SK-N-SH treated with all-trans-retinoic acid at 6 μM for 48 hours (cell line): ENCODE results near the gene USP6NL.

Source experiments
- ATAC-seq: fragments of 200-7000 bp; cut with Tn5 transposase; 3 replicates; pipeline ENCODE4 v1.9.1; 2020; ENCODE audit warnings: mild to moderate bottlenecking, moderate library complexity
- ARNTL ChIP-seq: fragments of 450-650 bp; formaldehyde crosslinking; IDR thresholded peaks from 2 replicates; pipeline ENCODE4 v1.5.0; 2020; ENCODE audit warnings: low read depth, mild to moderate bottlenecking, moderate library complexity, borderline replicate concordance
- ESRRG ChIP-seq: fragments of 250-450 bp; sonication (Bioruptor Pico); IDR thresholded peaks from 2 replicates; pipeline ENCODE4 v1.6.1; 2021; ENCODE audit warnings: mild to moderate bottlenecking
- GLIS3 ChIP-seq: fragments of 250-450 bp; sonication (Bioruptor Pico); IDR thresholded peaks from 2 replicates; pipeline ENCODE4 v1.5.0; 2020; ENCODE audit warnings: mild to moderate bottlenecking, moderate library complexity
- ISL1 ChIP-seq: fragments of 250-450 bp; sonication (Bioruptor Pico); IDR thresholded peaks from 2 replicates; pipeline ENCODE4 v2.1.2; 2022; ENCODE audit warnings: mild to moderate bottlenecking, moderate library complexity
- OSR1 ChIP-seq: fragments of 250-450 bp; sonication (Bioruptor Pico); IDR thresholded peaks from 2 replicates; pipeline ENCODE4 v1.8.0; 2022; ENCODE audit warnings: moderate library complexity, mild to moderate bottlenecking, inconsistent platforms
- POU6F1 ChIP-seq: fragments of 250-450 bp; sonication (Bioruptor Pico); IDR thresholded peaks from 2 replicates; pipeline ENCODE4 v1.8.0; 2021; ENCODE audit warnings: low read depth, mild to moderate bottlenecking, moderate library complexity, borderline replicate concordance
- PPARA ChIP-seq: fragments of 250-450 bp; sonication (Bioruptor Pico); IDR thresholded peaks from 2 replicates; pipeline ENCODE4 v1.5.0; 2020; ENCODE audit warnings: mild to moderate bottlenecking, borderline replicate concordance
- RARB ChIP-seq: fragments of 250-450 bp; sonication (Bioruptor Pico); IDR thresholded peaks from 2 replicates; pipeline ENCODE4 v1.8.0; 2021; ENCODE audit warnings: mild to moderate bottlenecking, moderate library complexity
- SNAI2 ChIP-seq: fragments of 250-450 bp; sonication (Bioruptor Pico); IDR thresholded peaks from 2 replicates; pipeline ENCODE4 v1.5.0; 2020; ENCODE audit warnings: mild to moderate bottlenecking, moderate library complexity
- TCF4 ChIP-seq: fragments of 250-450 bp; sonication (Bioruptor Pico); IDR thresholded peaks from 2 replicates; pipeline ENCODE4 v1.8.0; 2021; ENCODE audit warnings: mild to moderate bottlenecking, moderate library complexity, borderline replicate concordance
- TOX ChIP-seq: fragments of 250-450 bp; sonication (Bioruptor Pico); IDR thresholded peaks from 2 replicates; pipeline ENCODE4 v1.8.0; 2021; ENCODE audit warnings: mild to moderate bottlenecking, moderate library complexity, borderline replicate concordance
- TSHZ2 ChIP-seq: fragments of 250-450 bp; sonication (Bioruptor Pico); IDR thresholded peaks from 2 replicates; pipeline ENCODE4 v1.5.0; 2020; ENCODE audit warnings: mild to moderate bottlenecking, moderate library complexity
- ZC3H10 ChIP-seq: fragments of 250-450 bp; sonication (Bioruptor Pico); IDR thresholded peaks from 2 replicates; pipeline ENCODE4 v1.5.1; 2021; ENCODE audit warnings: mild to moderate bottlenecking, moderate library complexity
- ZFP3 ChIP-seq: fragments of 250-450 bp; sonication (Bioruptor Pico); IDR thresholded peaks from 2 replicates; pipeline ENCODE4 v1.5.0; 2020; ENCODE audit warnings: mild to moderate bottlenecking, moderate library complexity
- ZFP30 ChIP-seq: fragments of 450-650 bp; formaldehyde crosslinking; IDR thresholded peaks from 2 replicates; pipeline ENCODE4 v1.5.0; 2022; ENCODE audit warnings: mild to moderate bottlenecking, moderate library complexity
- ZNF565 ChIP-seq: fragments of 450-650 bp; formaldehyde crosslinking; conservative IDR thresholded peaks from 2 replicates; pipeline ENCODE4 v1.5.0; 2020; ENCODE audit warnings: low read depth, mild to moderate bottlenecking, moderate library complexity
- ZNF70 ChIP-seq: fragments of 450-650 bp; formaldehyde crosslinking; IDR thresholded peaks from 2 replicates; pipeline ENCODE4 v1.5.0; 2020; ENCODE audit warnings: mild to moderate bottlenecking, moderate library complexity
- ZNF8 ChIP-seq: fragments of 450-650 bp; formaldehyde crosslinking; IDR thresholded peaks from 2 replicates; pipeline ENCODE4 v1.5.0; 2020; ENCODE audit warnings: mild to moderate bottlenecking, moderate library complexity
- TF ChIP-seq, protein P1 (sequence below): fragments of 250-450 bp; sonication (Bioruptor Pico); IDR thresholded peaks from 2 replicates; pipeline ENCODE4 v1.8.0; 2020; ENCODE audit warnings: mild to moderate bottlenecking, moderate library complexity, borderline replicate concordance

USP6NL gene

GRCh38 chr10:11626071-11626470 lies 14.6 kb upstream of the USP6NL start:
- no peak for ATAC-seq
- TF ChIP-seq ZC3H10 (CRISPR knock-in tag) (no peak), ZNF70 (CRISPR knock-in tag) (no peak), TSHZ2 (CRISPR knock-in tag) (no peak), ZNF8 (CRISPR knock-in tag) (no peak), OSR1 (no peak), ISL1 (CRISPR knock-in tag) (no peak), TCF4 (CRISPR knock-in tag) (no peak), TOX (CRISPR knock-in tag) (no peak), ESRRG (CRISPR knock-in tag) (no peak)
- TF ChIP-seq, protein P1, sequence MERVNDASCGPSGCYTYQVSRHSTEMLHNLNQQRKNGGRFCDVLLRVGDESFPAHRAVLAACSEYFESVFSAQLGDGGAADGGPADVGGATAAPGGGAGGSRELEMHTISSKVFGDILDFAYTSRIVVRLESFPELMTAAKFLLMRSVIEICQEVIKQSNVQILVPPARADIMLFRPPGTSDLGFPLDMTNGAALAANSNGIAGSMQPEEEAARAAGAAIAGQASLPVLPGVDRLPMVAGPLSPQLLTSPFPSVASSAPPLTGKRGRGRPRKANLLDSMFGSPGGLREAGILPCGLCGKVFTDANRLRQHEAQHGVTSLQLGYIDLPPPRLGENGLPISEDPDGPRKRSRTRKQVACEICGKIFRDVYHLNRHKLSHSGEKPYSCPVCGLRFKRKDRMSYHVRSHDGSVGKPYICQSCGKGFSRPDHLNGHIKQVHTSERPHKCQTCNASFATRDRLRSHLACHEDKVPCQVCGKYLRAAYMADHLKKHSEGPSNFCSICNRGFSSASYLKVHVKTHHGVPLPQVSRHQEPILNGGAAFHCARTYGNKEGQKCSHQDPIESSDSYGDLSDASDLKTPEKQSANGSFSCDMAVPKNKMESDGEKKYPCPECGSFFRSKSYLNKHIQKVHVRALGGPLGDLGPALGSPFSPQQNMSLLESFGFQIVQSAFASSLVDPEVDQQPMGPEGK (CRISPR knock-in tag), result no peak

GRCh38 chr10:11625019-11625735 lies 13.7 kb upstream of the USP6NL start:
- no peak for ATAC-seq
- TF ChIP-seq TSHZ2 (CRISPR knock-in tag) (no peak), ZNF565 (no peak), PPARA (CRISPR knock-in tag) (no peak)

- no peak for ATAC-seq
- no peak for TF ChIP-seq ZFP30
- no peak for TF ChIP-seq GLIS3 (CRISPR knock-in tag)
- TF ChIP-seq ZFP3, result no peak
- no peak for TF ChIP-seq OSR1
- no peak for TF ChIP-seq POU6F1 (CRISPR knock-in tag)
- no peak for TF ChIP-seq ZNF8 (CRISPR knock-in tag)
- TF ChIP-seq ESRRG (CRISPR knock-in tag), result no peak
- no peak for TF ChIP-seq SNAI2 (CRISPR knock-in tag)
- TF ChIP-seq RARB (CRISPR knock-in tag), result no peak
- TF ChIP-seq, protein P1 (CRISPR knock-in tag), result no peak
- TF ChIP-seq ARNTL (CRISPR knock-in tag), result no peak
- TF ChIP-seq TSHZ2 (CRISPR knock-in tag), result no peak
- no peak for TF ChIP-seq ZC3H10 (CRISPR knock-in tag)
These were observed 5.8 kb upstream of the USP6NL start for GRCh38 chr10:11617233-11617632.
